NCI-H1694 treated with DMSO at 0.1 percent for 48 hours (cell line): ENCODE data around the gene TIMM8B.
"Not testable (repeated sequence)": the region's sequence is repeated elsewhere in the genome, so short reads cannot be mapped to it uniquely, and the experiment has no call there.

Experiments used
- DNase-seq: peaks from one replicate; lab custom pipeline; 2025; lab: John Stamatoyannopoulos, UW

The TIMM8B gene, protein sequence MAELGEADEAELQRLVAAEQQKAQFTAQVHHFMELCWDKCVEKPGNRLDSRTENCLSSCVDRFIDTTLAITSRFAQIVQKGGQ

DNA sequence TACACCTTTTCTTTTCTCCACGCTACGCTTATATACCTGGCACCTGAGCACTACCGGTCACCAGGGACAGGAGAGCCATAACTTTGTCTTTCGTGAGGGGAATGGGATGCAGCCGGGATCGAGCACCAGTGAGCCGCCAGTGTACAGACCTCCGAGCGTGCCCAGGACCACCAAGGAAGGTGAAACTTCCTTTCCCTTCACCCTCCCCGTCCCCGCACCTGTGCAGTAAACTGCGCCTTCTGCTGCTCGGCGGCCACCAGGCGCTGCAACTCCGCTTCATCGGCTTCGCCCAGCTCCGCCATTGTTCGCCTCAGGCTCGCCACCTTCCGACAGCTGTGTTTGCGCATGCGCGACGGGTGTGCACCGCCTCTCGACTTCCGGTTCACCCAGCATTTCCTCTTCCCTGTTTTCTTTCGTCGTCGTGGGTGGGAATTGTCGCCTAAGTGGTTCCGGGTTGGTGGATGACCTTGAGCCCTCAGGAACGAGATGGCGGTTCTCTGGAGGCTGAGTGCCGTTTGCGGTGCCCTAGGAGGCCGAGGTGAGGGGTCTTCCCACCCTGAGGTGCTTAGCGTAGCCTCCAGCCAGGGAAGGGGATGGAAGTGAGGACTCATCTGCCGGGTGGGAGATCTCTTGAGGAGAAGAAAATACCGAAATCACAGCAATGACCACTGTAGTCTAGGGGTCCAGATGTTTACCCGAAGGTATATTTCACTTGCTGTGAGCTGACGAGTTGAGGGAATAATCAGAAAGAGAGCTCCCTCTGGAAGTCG, at the start of gene TIMM8B, which contains the start of gene SDHD:
Gene TIMM8B, minus strand, starts transcription at position 335 of the 770 bp plus-strand sequence. Its CDS starts 33 bp downstream, at position 302.
Gene SDHD, plus strand, starts transcription at position 452 of the 770 bp plus-strand sequence. Its CDS starts 35 bp downstream, at position 487.
- DNase-seq: peak; percentile 72

DNA sequence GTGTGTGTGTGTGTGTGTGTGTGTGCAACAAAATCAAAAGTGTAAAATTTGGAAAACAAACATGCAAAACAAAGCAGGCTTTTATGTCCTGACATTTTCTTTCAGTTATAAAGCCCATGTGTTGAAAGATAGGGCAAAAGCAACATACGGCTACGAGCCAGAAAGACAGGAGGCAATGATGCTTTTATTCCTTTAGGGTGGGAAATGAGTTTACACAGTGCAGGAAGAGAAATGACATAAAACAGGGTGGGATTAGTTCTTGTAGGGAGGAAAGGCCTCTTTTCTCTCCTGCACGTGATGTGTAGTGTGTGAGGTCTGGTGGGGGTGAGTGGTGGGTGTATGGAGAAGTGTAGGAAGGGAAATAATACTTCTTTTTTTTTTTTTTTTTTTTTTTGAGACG, 47.9 kb upstream of the TIMM8B start:
- DNase-seq: no peak

DNA sequence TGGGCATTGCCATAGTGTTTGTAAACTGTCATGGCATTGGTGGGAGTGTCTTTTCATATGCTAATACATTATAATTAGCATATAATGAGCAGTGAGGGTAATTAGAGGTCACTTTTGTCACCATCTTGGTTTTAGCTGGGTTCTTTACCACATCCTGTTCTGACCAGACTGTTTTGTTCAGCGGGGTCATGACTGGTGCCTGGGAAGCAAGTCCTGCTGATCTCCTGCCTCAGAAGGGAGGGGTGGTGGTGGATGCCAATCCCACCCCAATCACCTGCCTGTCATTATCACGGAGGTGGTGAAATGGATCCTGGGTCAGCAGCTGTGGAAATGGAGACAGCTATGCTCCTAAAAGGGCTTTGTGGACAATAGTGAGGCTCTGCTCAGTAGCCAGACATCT, 46.2 kb upstream of the TIMM8B start:
- DNase-seq: no peak

DNA sequence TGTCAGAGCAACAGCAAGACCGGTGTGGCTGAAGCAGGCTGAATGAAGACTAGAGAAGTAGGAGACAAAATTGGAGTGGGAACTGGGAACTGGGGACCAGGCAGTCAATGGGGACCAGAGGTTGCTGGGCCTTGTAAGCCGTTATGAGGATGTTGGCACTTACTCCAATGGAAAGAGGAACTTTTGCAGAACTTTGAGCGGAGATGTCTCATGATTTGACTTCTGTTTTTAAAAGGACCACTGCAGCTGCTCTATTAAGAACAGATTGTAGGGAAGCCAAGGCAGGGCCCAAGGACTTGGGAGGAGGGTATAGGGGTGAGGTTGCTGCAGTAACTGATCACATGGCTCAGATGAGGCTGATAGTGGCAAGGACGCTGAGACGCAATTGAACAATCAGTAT, 43.1 kb upstream of the TIMM8B start:
- DNase-seq: no peak

DNA sequence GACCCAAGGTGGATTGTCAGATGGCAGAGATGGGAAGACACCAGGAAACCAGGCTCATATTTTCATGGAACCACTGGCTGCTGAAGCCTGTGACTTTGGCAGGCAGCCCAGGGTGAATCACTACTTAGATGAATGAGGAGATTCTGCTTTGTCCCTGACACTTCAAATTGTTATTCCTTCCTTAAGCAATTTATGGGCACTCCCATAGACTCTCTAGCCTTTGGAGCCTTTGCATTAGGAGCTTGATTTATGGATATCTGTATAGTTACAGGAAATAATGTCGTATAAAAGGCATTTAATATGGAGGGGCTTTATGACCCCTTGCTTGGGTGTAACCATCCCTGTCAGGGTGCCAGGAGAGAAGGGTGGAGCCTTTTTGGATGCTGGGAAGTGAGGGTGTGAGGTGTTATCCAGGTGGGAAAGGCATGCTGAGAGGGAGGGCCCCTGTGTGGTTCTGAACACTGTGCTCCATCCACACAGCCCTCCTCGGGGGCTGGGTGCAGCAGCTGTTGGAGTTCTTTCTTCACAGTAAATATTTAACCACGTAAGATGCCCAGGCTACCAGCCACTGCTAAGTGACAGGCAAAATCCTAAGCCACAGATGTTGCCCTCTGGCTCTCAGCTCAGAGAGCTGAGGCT, 42.0 kb upstream of the TIMM8B start:
- no peak for DNase-seq

DNA sequence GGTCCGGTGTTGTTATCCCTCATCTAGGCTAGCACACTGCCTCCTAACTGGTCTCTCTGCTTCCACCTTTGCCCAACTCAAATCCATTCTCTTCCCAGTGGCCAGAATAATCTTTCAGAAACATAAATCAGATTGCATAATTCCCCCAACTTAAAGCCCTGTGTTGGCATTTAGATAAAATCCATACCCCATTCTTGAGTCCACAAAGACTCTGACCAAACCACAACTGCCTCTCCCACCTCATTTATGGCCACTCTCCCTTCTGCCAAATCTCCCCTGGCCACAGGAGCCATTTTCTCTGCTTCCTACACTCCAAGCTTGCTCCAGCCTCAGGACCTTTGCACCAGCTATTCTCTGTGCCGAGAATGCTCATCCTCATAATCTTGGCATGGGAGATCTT, 40.5 kb upstream of the TIMM8B start:
- no peak for DNase-seq

DNA sequence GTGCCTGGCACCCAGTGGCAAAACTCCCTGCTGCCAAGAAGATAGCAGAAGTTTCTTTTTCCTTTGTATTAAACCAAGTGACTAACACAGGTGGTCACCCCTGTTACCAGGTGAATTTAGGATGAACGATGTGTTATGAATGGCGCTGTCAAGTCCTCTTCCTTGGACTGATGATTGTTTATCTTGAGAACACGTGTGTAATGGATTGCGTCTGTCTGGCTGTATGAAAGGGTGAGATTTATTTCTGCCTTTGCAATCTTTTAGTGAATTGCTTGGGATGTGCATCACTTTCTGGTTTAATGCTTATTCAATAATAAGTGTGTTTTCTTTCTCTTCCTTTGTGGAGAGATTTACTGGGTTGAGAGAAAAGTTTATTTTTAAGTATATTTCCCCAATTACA, 36.6 kb upstream of the TIMM8B start:
- no peak for DNase-seq

DNA sequence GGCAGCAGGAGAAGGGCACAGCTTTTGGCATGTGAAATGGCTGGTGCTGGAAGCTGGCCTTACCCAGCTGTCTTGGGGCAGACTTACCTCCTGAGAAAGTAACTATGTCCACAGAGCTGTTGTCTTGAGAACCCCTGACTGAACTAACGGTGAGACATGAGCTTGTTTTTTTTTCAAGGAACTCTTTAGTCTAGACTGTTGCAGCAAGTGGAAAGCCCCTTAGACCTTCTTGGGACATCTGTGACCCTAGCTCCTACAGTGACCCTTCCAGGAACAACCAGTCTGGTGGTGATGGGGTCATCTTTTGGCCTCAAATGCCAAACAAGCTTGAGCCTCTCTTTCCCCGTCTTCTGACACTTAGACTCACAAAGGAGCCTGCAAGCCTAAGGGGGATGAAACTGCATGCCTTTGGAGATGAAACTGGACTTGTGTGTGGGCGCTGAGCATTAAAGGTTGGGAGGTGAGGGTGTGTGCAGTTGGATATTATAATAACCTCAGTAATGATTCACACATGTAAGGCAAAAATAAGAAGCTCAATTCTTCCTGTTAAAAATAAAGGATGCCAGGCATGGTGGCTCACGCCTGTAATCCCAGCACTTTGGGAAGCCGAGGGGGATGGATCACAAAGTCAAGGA, 35.5 kb upstream of the TIMM8B start:
- DNase-seq: no peak

DNA sequence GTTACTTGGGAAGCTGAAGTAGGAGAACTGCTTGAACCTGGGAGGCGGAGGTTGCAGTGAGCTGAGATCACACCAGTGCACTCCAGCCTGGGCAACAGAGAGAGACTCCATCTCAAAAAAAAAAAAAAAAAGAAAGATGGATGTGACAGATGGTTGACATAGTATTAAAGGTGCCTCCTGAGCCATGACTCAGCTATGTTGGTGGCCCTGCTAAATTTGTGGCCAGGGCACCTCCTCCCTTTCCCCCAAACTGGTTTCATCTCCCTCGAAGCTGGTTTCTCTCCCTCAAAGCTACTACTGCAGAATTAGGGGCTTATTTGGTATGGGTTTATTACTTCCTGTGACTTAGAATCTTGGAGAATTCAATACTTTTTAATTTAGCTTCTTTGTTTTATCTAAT, 31.6 kb upstream of the TIMM8B start:
- DNase-seq: no peak

DNA sequence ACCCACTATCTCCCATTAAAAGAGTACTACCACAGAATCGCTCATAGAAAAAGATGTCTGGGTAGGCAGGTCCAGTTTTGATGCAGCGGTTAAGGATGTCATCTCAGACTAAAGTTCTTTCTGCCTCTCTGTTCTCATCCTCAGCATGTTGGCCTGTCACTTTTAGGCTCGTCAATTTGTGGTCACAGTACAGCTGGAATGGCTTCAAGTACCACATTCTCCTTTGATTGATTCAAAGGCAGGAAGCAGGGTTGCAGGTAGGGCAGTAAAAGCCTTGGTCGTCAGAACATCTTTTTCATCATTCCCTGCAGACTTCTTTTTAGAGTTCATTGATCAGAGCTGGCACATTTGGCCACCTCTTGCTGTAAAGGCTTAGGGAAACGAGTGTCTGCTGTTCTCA, 28.8 kb upstream of the TIMM8B start:
- no peak for DNase-seq

DNA sequence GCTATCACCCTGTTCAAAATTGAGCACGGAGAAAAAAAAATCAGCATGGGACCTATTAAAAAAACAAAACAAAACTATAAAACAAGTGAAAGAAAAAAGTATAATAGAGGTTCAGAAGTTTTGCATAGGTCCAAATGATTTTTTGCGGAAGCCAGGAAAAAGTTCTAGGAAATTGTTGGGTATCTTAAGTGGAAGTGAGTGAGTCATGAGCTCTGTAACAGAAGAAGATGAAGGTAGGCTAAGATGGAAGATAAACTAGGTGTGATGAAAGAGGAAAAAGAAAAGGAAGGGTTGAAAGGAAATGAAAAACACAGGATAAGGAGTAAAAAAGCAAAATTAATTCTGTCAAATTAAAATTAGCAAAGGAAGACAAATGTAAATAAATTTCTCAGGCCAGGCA, 27.9 kb upstream of the TIMM8B start:
- no peak for DNase-seq

DNA sequence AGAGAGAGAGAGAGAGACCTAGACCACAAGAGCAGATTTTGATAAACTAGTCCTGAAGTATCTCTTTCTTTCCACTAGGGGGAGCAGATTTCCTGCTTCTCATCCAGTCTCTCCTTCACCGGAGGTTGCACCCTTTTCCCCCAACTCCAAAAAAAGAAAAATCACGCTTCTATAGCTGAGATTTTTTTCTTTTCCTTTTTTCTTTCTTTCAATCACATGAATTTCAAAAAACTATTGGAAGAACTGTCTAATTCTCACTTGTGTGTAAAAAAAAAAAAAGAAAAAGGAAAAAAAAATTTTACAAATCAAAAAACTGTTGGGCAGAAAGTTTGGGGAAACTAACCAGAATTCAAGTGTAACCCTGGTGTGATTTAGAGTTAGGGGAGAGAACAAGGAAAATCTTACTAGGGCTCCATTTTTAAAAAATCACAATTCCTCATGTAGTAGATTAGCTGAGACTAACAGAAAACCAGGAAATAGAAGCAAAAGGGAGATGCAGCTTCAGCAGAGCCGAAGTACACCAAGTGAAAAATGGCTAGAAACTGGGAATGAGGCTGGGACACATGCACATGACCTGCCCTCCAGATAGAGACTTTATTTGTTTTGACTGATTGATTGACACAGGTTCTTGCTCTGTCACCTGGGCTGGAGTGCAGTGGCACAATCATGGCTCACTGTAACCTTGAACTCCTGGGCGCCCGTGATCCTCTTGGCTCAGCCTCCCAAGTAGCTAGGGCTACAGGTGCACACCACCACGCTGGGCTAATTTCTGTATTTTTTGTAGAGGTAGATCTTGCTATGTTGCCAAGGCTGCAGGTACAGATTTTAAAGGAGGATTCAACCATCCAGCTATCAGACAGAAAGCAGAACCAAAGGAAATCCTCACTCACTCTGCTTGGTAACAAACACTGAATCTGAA, 27.2 kb upstream of the TIMM8B start:
- peak; percentile 22 for DNase-seq

DNA sequence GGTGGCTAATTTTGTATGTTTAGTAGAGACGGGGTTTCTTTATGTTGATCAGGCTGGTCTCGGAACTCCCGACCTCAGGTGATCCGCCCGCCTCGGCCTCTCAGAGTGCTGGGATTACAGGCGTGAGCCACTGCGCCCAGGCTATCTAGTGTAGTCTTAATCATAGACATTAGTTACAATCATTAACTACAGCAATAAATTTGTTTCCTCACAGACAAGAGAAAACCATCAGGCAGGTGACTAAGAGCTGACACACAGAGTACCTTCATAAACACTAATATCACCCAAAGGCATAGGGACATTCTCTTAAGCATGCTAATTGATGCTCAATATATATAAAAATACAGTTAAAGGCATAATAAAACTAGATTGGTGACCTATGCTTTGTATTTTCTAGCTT, 19.5 kb upstream of the TIMM8B start:
- no peak for DNase-seq

DNA sequence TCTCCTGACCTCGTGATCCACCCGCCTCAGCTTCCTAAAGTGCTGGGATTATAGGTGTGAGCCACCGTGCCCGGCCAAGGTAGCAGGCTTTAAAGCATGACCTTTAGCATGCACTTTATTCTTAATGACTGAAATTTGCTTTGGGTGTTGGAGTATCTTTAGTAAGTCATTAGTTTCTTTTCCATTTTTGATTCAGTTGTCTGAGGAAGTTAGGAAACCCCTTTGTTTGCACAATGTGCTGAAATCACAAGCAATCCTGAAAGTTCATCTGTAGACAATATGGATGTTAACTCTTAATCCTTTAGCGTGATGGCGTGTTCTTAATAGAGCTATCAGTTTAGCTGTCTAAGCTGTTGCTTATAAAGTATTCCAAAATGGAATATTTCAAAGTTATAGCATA, 16.9 kb upstream of the TIMM8B start:
- no peak for DNase-seq

DNA sequence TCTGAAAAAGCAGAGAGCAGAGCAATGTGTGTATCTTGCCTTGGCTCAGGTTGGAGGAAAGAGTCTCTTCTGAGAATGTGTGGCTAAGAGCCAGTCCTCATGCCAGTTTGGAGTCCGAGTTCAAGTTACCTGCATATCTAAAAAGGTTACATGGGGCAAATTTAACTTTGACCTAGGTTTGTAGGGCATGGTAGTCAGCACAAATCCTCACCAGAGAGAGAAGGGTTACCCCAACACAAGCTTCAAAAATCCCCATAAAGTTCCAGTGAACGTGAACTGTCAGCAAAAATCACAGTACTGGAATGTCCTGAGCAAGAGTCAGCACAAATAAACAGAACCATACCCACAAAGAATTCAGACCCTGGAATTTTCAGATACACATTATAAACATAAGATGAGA, 13.9 kb upstream of the TIMM8B start:
- no peak for DNase-seq

DNA sequence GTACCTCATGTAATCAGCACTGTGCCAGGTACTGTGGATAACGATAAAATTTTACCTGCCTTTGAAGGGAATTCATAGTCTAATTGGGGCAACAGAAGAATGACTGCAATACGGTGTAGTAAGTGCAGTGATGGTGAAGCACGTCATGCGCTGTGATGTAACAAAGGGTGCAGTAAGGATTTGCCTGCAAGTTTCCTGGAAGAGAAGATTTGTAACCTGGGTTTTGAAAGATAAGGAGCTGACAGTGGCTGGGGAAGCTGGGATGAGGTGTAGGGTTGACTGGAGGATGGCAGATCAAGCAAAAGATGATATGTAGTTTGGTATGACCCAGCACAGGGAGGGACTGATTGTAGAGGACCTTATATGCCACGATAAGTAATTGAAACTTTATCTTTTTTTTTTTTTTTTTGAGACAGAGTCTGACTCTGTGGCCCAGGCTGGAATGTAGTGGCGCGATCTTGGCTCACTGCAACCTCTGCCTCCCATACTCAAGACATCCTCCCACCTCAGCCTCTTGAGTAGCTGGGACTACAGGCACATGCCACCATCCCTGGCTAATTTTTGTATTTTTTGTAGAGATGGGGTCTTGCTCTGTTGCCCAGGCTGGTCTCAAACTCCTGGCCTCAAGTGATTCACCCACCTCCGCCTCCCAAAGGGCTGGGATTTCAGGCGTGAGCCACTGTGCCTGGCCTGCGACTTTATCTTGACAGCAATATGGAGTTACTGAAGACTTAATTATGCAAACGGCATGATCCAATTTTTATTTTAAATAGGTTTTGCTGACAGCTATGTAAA, 11.4 kb upstream of the TIMM8B start:
- no peak for DNase-seq

DNA sequence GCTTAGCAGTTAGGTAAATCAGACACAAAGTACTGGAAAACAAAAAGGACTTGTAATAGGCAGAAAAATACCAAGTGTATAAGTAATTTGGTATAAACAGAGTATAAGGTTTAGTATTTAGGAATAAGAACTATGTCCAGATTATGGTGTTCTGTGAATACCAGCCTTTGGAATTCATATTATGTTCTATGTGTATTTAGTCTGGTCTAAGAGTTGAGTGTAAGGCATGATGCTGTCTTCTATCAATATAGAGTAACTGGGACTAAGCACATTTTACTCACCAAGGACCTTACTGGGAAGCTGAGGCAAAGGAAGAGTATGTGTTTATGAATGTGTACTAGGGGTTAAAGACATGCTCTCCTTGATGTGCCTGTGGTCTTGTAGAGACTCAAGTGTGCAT, 9.6 kb upstream of the TIMM8B start:
- no peak for DNase-seq

DNA sequence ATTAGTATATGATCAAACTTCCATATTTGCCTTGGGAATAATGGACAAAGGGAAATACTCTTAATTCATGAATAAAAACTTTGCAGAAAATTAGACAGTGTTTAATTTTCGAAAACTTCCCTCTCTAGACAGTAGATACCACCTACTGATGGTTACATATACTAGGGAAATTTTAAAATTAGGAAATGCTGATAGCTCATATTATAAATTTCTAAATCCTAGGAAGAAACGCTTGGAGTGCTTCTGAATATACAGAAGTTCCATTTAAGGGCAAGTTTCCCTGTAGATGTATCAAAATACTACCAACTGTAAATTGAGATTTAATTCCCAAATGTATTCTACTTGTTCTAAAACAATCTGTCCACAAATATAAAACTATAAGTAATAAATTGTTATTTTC, 8.7 kb upstream of the TIMM8B start:
- not testable (repeated sequence) for DNase-seq

DNA sequence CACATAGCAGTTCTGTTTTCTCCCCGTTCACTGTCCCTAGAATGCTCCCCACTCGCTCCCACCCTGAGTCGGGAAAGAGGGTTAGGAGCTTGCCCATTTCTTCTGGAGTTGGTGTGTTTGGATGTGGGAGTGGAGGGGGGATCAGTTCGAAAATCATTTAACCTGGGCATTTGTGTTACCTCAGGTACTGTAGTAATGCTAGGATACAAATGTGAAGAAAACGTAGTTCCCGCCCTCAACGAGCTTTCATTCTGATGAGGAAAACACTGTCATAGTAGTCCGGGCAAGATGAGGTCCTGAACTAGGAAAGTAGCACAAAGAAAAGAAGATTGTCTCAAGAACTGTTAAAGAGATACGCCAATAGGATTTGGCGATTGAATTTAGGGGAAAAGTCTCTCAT, 656 bp upstream of the TIMM8B start:
- DNase-seq: no peak

DNA sequence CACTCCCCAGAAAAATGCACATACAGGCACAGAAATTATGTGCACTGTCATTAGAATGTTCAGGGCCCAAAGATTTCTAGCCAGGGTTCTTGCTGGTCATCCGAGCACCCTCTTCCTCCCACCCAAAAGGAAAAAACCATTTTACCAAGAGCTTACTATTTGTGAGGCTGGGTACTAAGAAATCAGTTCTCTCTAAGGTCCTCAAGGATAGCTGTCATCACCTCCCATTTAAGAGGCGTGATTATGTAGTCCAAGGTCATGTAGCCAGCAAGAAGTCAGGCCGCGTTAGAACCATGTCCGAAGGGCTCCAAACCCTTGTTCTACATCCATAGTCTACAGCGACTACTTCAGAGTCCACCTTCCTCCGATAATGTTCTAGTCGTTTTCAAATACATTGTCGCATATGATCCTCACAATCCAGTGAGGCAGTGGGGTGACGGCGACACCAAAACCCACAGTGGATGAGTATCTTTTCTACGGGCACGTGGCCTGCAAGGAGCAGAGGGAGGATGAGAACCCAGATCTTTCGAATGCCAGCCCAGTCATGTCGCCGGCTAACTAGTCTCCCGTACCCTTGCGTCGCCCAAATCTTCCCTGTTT, 634 bp downstream of the TIMM8B start:
- peak; percentile 1 for DNase-seq

DNA sequence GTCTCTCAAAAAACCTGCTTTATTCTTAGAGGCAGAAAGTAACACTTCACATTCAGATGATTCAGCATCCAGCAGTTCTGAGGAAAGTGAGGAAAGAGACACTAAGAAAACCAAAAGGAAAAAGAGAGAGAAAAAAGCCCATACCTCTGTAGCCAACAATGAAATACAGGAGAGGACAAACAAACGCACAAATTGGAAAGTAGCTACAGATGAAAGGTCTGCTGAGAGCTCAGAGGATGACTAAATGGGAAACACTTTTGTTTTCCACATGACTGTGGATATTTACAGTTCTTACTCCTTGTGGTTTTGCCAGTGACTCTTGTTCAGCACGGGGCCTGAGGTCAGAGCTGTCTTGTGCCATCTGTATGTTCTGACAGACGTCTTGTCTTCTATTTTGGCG, 3.8 kb downstream of the TIMM8B start:
- DNase-seq: no peak
